AG04450 (cell line): ENCODE results near the gene CARMIL1. TPM values are rescaled to one million over a fixed set of nuclear protein-coding genes. Genes with fewer than 3 reads are reported as not detected.

Source experiments
- CTCF ChIA-PET: fragments of 300-600, 350-600 bp; formaldehyde crosslinking; extraction: SDS; loops from one replicate; lab custom pipeline; 2022; ENCODE audit warnings: antibody characterized with exemption, inconsistent platforms; lab: Charles Lee
- POLR2A ChIA-PET: fragments of 350-600 bp; formaldehyde crosslinking; extraction: SDS; loops from one replicate; lab custom pipeline; 2021; ENCODE audit warnings: antibody characterized with exemption, inconsistent platforms; lab: Yijun Ruan, JAX
- DNase-seq: peaks from one replicate; pipeline ENCODE4 v3.0.0-alpha.2; 2011; ENCODE audit warnings: low read depth, low spot score
- H3K27ac ChIP-seq: one replicate; pipeline ENCODE4 v1.5.1; 2012; ENCODE audit warnings: low read depth, low read length, control low read depth
- H3K27me3 ChIP-seq: one replicate; pipeline ENCODE4 v1.6.0; 2012; ENCODE audit warnings: low read length; ENCODE audit not compliant: control insufficient read depth, insufficient read depth
- H3K4me3 ChIP-seq: 2 replicates; pipeline ENCODE4 v1.5.1; 2011; ENCODE audit warnings: mild to moderate bottlenecking, low read depth, low read length, control low read depth
- H3K9me3 ChIP-seq: 2 replicates; pipeline ENCODE4 v1.5.1; 2012; ENCODE audit warnings: low read length; ENCODE audit not compliant: control insufficient read depth, insufficient read depth
- CTCF ChIP-seq: IDR thresholded peaks from 2 replicates; pipeline ENCODE4 v1.5.1; 2011; ENCODE audit warnings: low read depth, low read length, control low read depth, inconsistent platforms
- polyA plus RNA-seq: library from polyadenylated mRNA; depleted of rRNA; stranded (reverse); fragments of >200 nt; gene quantifications from 2 replicates; pipeline ENCODE4 v1.2.3, GENCODE V29; 2011

CARMIL1 gene
- polyA plus RNA-seq, 1 experiment, result 0.55 TPM

- CTCF ChIA-PET, result interaction anchor here (0.6 to 1.4 kb wide), 2 partner anchors 354 to 1005 kb away, joined by 3 to 4 read pairs; no protein-coding TSS in a partner anchor
- H3K27me3 ChIP-seq, result no peaks in the 10 kb centered on the region
- H3K27ac ChIP-seq, result no peak overlapping the region
- DNase-seq, result no peak
- H3K9me3 ChIP-seq, result no peaks in the 10 kb centered on the region
- POLR2A ChIA-PET, result no interaction called here
- no peak overlapping the region for H3K4me3 ChIP-seq
- no peak for TF ChIP-seq CTCF
Observed at GRCh38 chr6:25576919-25577318, 297.7 kb downstream of the CARMIL1 start.

- no peak for TF ChIP-seq CTCF
- Histone ChIP-seq H3K27me3 (no peaks in the 10 kb centered on the region), H3K27ac (no peak overlapping the region), H3K4me3 (no peak overlapping the region), H3K9me3 (no peaks in the 10 kb centered on the region)
- POLR2A ChIA-PET, result no interaction called here
- CTCF ChIA-PET, result interaction anchor here (1.1 to 1.7 kb wide), 4 partner anchors 22 to 313 kb away, joined by 3 to 8 read pairs (median 4); no protein-coding TSS in a partner anchor
- no peak for DNase-seq
Observed at GRCh38 chr6:25578538-25578937, 299.4 kb downstream of the CARMIL1 start.

- no peaks in the 10 kb centered on the region for H3K27me3 ChIP-seq
- TF ChIP-seq CTCF, result no peak
- CTCF ChIA-PET, result interaction anchor here (1.3 to 1.7 kb wide), 3 partner anchors 23 to 90 kb away, joined by 4 to 8 read pairs (median 5); no protein-coding TSS in a partner anchor
- DNase-seq, result no peak
- no peaks in the 10 kb centered on the region for H3K9me3 ChIP-seq
- POLR2A ChIA-PET, result no interaction called here
- H3K4me3 ChIP-seq, result no peak overlapping the region
- H3K27ac ChIP-seq, result no peak overlapping the region
Observed at GRCh38 chr6:25579391-25579883, 300.3 kb downstream of the CARMIL1 start.

- DNase-seq, result no peak
- ChIA-PET POLR2A (no interaction called here), CTCF (interaction anchor here (1.3 to 1.7 kb wide), 3 partner anchors 22 to 90 kb away, joined by 4 to 8 read pairs (median 5); no protein-coding TSS in a partner anchor)
- Histone ChIP-seq H3K27ac (no peak overlapping the region), H3K27me3 (no peaks in the 10 kb centered on the region), H3K9me3 (no peaks in the 10 kb centered on the region), H3K4me3 (no peak overlapping the region)
- TF ChIP-seq CTCF, result no peak
Observed at GRCh38 chr6:25579902-25580495, 300.8 kb downstream of the CARMIL1 start.

- no peak for DNase-seq
- Histone ChIP-seq H3K27ac (no peak overlapping the region), H3K27me3 (no peaks in the 10 kb centered on the region), H3K9me3 (no peaks in the 10 kb centered on the region), H3K4me3 (no peak overlapping the region)
- ChIA-PET CTCF (interaction anchor here (1.8 kb wide), 1 partner anchor 317 kb away, joined by 4 read pairs; no protein-coding TSS in a partner anchor), POLR2A (no interaction called here)
- TF ChIP-seq CTCF, result no peak
Observed at GRCh38 chr6:25582101-25582500, 302.9 kb downstream of the CARMIL1 start.
